HepG2 (cell line): ENCODE results near the gene TARM1. TPM values are rescaled to one million over a fixed set of nuclear protein-coding genes. Genes with fewer than 3 reads are reported as not detected.

Experiments used
- ATF1 ChIP-seq: IDR thresholded peaks from 2 replicates; pipeline ENCODE4 v1.6.1; 2016; ENCODE audit warnings: mild to moderate bottlenecking, control low read depth
- CBX1 ChIP-seq: IDR thresholded peaks from one replicate; pipeline ENCODE4 v1.6.1; 2016; ENCODE audit warnings: antibody characterized with exemption, low read depth
- GABPA ChIP-seq, 2 experiments: IDR thresholded peaks; 2 replicates each; pipeline ENCODE4 v1.6.1; 2011 to 2016; ENCODE audit warnings: low read depth in 2 of 2, low read length in 1 of 2, missing biosample characterization in 1 of 2, missing genetic modification characterization in 1 of 2
- GTF2F1 ChIP-seq: fragments of 150-350 bp; IDR thresholded peaks from 2 replicates; pipeline ENCODE4 v1.6.1; 2014; ENCODE audit warnings: low read length
- HNRNPUL1 ChIP-seq: fragments of 200-400 bp; formaldehyde crosslinking; IDR thresholded peaks from 2 replicates; pipeline ENCODE4 v1.6.1; 2017; ENCODE audit warnings: low read depth, mild to moderate bottlenecking, low read length, moderate library complexity
- HOXA5 ChIP-seq: sonication (generic); formaldehyde crosslinking; IDR thresholded peaks from 2 replicates; pipeline ENCODE4 v1.4.0; 2020; ENCODE audit warnings: missing genetic modification reagents
- MAX ChIP-seq: IDR thresholded peaks from 2 replicates; pipeline ENCODE4 v1.6.1; 2012; ENCODE audit warnings: inconsistent platforms
- MTF1 ChIP-seq: sonication (generic); formaldehyde crosslinking; IDR thresholded peaks from 2 replicates; pipeline ENCODE4 v1.5.0; 2020; ENCODE audit warnings: missing genetic modification reagents
- NAIF1 ChIP-seq: sonication (generic); formaldehyde crosslinking; IDR thresholded peaks from 2 replicates; pipeline ENCODE4 v1.5.0; 2020; ENCODE audit warnings: mild to moderate bottlenecking, missing genetic modification reagents, borderline replicate concordance
- RAD21 ChIP-seq: fragments of 450-650 bp; formaldehyde crosslinking; IDR thresholded peaks from 2 replicates; pipeline ENCODE4 v1.5.0; 2020; ENCODE audit warnings: mild to moderate bottlenecking
- RAD51 ChIP-seq: fragments of 450-650 bp; IDR thresholded peaks from 2 replicates; pipeline ENCODE4 v1.6.1; 2016; ENCODE audit warnings: borderline replicate concordance
- YEATS4 ChIP-seq: sonication (generic); formaldehyde crosslinking; IDR thresholded peaks from 2 replicates; pipeline ENCODE4 v1.4.0; 2020; ENCODE audit warnings: missing genetic modification reagents, borderline replicate concordance
- ZHX1 ChIP-seq: sonication (generic); formaldehyde crosslinking; IDR thresholded peaks from 2 replicates; pipeline ENCODE4 v1.8.1; 2022; ENCODE audit warnings: low read depth, mild to moderate bottlenecking, missing genetic modification reagents
- ZNF30 ChIP-seq: sonication (generic); formaldehyde crosslinking; IDR thresholded peaks from 2 replicates; pipeline ENCODE4 v1.5.0; 2020; ENCODE audit warnings: mild to moderate bottlenecking, missing genetic modification reagents
- ZNF639 ChIP-seq: conservative IDR thresholded peaks from 2 replicates; pipeline ENCODE4 v1.6.1; 2018; ENCODE audit warnings: missing genetic modification reagents
- ZNF790 ChIP-seq: sonication (generic); formaldehyde crosslinking; IDR thresholded peaks from 2 replicates; pipeline ENCODE4 v1.8.0; 2022; ENCODE audit warnings: missing genetic modification reagents, mild to moderate bottlenecking, borderline replicate concordance
- polyA plus RNA-seq, 8 experiments: library from polyadenylated mRNA; depleted of rRNA in 3 of 8; stranded (reverse) in 7 of 8; unstranded in 1 of 8; fragments of >200 nt; fragmentation: Illumina TruSeq in 4 of 8; extraction: Trizol in 4 of 8; gene quantifications; 2 replicates each; pipeline versions ENCODE4 v1.2.1 to v1.2.3, GENCODE V29; 2011 to 2016; ENCODE audit warnings: low read depth in 4 of 8, missing spikeins in 1 of 8, mixed read lengths in 1 of 8; ENCODE audit not compliant: insufficient read depth in 1 of 8
- total RNA-seq, 5 experiments: library from RNA; depleted of rRNA; stranded (reverse); fragments of >200 nt; fragmentation: Illumina TruSeq; extraction: Trizol; gene quantifications; 2 replicates each; pipeline ENCODE4 v1.2.3, GENCODE V29; 2016; ENCODE audit warnings: low read depth in 1 of 5
- TF ChIP-seq, protein P1 (sequence below): sonication (generic); IDR thresholded peaks from 2 replicates; pipeline ENCODE4 v1.6.1; 2016; ENCODE audit warnings: low read depth, borderline replicate concordance
- TF ChIP-seq, protein P2 (sequence below): sonication (generic); formaldehyde crosslinking; IDR thresholded peaks from 2 replicates; pipeline ENCODE4 v1.9.0; 2021; ENCODE audit warnings: missing genetic modification reagents, borderline replicate concordance
- TF ChIP-seq, protein P3 (sequence below): sonication (generic); formaldehyde crosslinking; IDR thresholded peaks from 2 replicates; pipeline ENCODE4 v1.4.0; 2020; ENCODE audit warnings: low read depth, mild to moderate bottlenecking, missing genetic modification reagents

The TARM1 gene
- total and polyA plus RNA-seq, 2 of the 13 experiments (the other 11 are each of a cell fraction or from before 2014, with no cell fraction given), result not detected

GRCh38 chr19:54102421-54103169, 21.4 kb upstream of the TARM1 start, which contains the start of gene NDUFA3 (continued):
- TF ChIP-seq ZHX1 (CRISPR knock-in tag) (peak; percentile 70; the same call in 1 of the 2 replicates), CBX1 (no peak), GTF2F1 (no peak), MAX (0 out of 2 replicates have a peak, but pooled peaks have one; percentile 58), HOXA5 (CRISPR knock-in tag) (no peak), YEATS4 (CRISPR knock-in tag) (0 out of 2 replicates have a peak, but pooled peaks have one; percentile 36), ZNF790 (CRISPR knock-in tag) (no peak), GABPA (IDR thresholded peaks at IDR 0.05; ENCODE audit: low read depth, low read length) (no peak), GABPA (CRISPR knock-in tag; IDR thresholded peaks at IDR 0.05; ENCODE audit: low read depth) (peak; percentile 85), ZNF639 (CRISPR knock-in tag) (peak; percentile 84), ZNF30 (CRISPR knock-in tag) (no peak), RAD21 (CRISPR knock-in tag) (no peak), RAD51 (no peak), NAIF1 (no peak), HNRNPUL1 (no peak), MTF1 (CRISPR knock-in tag) (no peak; the same call in 1 of the 2 replicates), ATF1 (no peak; the same call in 1 of the 2 replicates)
- TF ChIP-seq, protein P1, sequence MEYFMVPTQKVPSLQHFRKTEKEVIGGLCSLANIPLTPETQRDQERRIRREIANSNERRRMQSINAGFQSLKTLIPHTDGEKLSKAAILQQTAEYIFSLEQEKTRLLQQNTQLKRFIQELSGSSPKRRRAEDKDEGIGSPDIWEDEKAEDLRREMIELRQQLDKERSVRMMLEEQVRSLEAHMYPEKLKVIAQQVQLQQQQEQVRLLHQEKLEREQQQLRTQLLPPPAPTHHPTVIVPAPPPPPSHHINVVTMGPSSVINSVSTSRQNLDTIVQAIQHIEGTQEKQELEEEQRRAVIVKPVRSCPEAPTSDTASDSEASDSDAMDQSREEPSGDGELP, result no peak; the same call in 1 of the 2 replicates
- TF ChIP-seq, protein P2, sequence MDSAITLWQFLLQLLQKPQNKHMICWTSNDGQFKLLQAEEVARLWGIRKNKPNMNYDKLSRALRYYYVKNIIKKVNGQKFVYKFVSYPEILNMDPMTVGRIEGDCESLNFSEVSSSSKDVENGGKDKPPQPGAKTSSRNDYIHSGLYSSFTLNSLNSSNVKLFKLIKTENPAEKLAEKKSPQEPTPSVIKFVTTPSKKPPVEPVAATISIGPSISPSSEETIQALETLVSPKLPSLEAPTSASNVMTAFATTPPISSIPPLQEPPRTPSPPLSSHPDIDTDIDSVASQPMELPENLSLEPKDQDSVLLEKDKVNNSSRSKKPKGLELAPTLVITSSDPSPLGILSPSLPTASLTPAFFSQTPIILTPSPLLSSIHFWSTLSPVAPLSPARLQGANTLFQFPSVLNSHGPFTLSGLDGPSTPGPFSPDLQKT, result no peak
- TF ChIP-seq, protein P3, sequence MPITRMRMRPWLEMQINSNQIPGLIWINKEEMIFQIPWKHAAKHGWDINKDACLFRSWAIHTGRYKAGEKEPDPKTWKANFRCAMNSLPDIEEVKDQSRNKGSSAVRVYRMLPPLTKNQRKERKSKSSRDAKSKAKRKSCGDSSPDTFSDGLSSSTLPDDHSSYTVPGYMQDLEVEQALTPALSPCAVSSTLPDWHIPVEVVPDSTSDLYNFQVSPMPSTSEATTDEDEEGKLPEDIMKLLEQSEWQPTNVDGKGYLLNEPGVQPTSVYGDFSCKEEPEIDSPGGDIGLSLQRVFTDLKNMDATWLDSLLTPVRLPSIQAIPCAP (CRISPR knock-in tag), result no peak
